Measurements from ENCODE around the gene COA8. TPM values are rescaled to one million over a fixed set of nuclear protein-coding genes. Genes with fewer than 3 reads are reported as not detected.

The COA8 gene
- total and polyA plus RNA-seq, 2 of the 13 experiments (the other 11 are each of a cell fraction or from before 2014, with no cell fraction given) = 10.9 to 25.1 TPM

DNA sequence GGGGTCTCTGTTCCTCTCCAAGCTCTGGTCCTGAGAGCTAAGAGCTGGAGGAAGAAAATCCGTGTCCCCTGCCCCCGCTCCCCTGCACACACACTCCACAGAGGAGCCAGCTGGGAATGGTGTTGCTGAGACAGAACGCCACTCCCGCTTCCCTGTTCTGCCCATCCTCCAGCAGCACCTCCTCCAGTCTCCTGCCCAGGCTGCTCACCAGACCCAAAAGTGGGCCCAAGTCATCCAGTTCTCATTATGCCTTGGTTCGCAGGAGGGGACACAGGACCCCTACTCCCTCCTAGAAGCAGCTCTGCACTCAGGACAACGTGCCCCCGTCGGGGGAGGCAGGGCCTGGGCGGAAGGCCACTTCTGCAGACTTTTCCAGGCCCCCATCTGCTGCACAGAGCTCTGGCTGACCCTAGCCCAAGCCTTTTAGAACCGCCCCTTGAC, 34.6 kb upstream of the COA8 start (continued):
- TF ChIP-seq, protein P1, sequence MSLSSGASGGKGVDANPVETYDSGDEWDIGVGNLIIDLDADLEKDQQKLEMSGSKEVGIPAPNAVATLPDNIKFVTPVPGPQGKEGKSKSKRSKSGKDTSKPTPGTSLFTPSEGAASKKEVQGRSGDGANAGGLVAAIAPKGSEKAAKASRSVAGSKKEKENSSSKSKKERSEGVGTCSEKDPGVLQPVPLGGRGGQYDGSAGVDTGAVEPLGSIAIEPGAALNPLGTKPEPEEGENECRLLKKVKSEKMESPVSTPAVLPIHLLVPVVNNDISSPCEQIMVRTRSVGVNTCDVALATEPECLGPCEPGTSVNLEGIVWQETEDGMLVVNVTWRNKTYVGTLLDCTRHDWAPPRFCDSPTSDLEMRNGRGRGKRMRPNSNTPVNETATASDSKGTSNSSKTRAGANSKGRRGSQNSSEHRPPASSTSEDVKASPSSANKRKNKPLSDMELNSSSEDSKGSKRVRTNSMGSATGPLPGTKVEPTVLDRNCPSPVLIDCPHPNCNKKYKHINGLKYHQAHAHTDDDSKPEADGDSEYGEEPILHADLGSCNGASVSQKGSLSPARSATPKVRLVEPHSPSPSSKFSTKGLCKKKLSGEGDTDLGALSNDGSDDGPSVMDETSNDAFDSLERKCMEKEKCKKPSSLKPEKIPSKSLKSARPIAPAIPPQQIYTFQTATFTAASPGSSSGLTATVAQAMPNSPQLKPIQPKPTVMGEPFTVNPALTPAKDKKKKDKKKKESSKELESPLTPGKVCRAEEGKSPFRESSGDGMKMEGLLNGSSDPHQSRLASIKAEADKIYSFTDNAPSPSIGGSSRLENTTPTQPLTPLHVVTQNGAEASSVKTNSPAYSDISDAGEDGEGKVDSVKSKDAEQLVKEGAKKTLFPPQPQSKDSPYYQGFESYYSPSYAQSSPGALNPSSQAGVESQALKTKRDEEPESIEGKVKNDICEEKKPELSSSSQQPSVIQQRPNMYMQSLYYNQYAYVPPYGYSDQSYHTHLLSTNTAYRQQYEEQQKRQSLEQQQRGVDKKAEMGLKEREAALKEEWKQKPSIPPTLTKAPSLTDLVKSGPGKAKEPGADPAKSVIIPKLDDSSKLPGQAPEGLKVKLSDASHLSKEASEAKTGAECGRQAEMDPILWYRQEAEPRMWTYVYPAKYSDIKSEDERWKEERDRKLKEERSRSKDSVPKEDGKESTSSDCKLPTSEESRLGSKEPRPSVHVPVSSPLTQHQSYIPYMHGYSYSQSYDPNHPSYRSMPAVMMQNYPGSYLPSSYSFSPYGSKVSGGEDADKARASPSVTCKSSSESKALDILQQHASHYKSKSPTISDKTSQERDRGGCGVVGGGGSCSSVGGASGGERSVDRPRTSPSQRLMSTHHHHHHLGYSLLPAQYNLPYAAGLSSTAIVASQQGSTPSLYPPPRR (CRISPR knock-in tag; IDR thresholded peaks at IDR 0.05; ENCODE audit: borderline replicate concordance) = no peak
- TF ChIP-seq MAF1 (CRISPR knock-in tag; IDR thresholded peaks at IDR 0.05; ENCODE audit: borderline replicate concordance) (no peak), MAZ (IDR thresholded peaks at IDR 0.05; ENCODE audit: borderline replicate concordance, low read depth, low read length) (no peak), MAZ (CRISPR knock-in tag; IDR thresholded peaks at IDR 0.05; ENCODE audit: low read depth) (0 out of 2 replicates have a peak, but pooled peaks have one; percentile 7), PHB2 (IDR thresholded peaks at IDR 0.05; ENCODE audit: partially characterized antibody) (no peak), SAP130 (CRISPR knock-in tag; IDR thresholded peaks at IDR 0.05; ENCODE audit: low read depth) (peak; percentile 25; the same call in 1 of the 2 replicates), DMAP1 (CRISPR knock-in tag; IDR thresholded peaks at IDR 0.05) (no peak), FOXA1 (IDR thresholded peaks at IDR 0.05) (no peak), FOXA1 (CRISPR knock-in tag; IDR thresholded peaks at IDR 0.05) (no peak), AGO2 (optimal IDR thresholded peaks at IDR 0.05; ENCODE audit: low read depth, low read length) (no peak), ZNF317 (CRISPR knock-in tag; IDR thresholded peaks at IDR 0.05) (no peak), CC2D1A (CRISPR knock-in tag; IDR thresholded peaks at IDR 0.05) (no peak), ZNF253 (CRISPR knock-in tag; IDR thresholded peaks at IDR 0.05; ENCODE audit: borderline replicate concordance) (no peak), ZNF44 (CRISPR knock-in tag; IDR thresholded peaks at IDR 0.05) (no peak), ZNF383 (CRISPR knock-in tag; IDR thresholded peaks at IDR 0.05; ENCODE audit: borderline replicate concordance) (no peak), U2AF1 (optimal IDR thresholded peaks at IDR 0.05; ENCODE audit: low read depth, low read length) (peak; percentile 13), ZNF547 (CRISPR knock-in tag; IDR thresholded peaks at IDR 0.05) (no peak)
- TF ChIP-seq, protein P2, sequence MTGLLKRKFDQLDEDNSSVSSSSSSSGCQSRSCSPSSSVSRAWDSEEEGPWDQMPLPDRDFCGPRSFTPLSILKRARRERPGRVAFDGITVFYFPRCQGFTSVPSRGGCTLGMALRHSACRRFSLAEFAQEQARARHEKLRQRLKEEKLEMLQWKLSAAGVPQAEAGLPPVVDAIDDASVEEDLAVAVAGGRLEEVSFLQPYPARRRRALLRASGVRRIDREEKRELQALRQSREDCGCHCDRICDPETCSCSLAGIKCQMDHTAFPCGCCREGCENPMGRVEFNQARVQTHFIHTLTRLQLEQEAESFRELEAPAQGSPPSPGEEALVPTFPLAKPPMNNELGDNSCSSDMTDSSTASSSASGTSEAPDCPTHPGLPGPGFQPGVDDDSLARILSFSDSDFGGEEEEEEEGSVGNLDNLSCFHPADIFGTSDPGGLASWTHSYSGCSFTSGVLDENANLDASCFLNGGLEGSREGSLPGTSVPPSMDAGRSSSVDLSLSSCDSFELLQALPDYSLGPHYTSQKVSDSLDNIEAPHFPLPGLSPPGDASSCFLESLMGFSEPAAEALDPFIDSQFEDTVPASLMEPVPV (CRISPR knock-in tag; IDR thresholded peaks at IDR 0.05) = 0 out of 2 replicates have a peak, but pooled peaks have one; percentile 25
- TF ChIP-seq, protein P3, sequence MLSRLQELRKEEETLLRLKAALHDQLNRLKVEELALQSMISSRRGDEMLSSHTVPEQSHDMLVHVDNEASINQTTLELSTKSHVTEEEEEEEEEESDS (CRISPR knock-in tag; IDR thresholded peaks at IDR 0.05; ENCODE audit: borderline replicate concordance) = no peak
- TF ChIP-seq, protein P4, sequence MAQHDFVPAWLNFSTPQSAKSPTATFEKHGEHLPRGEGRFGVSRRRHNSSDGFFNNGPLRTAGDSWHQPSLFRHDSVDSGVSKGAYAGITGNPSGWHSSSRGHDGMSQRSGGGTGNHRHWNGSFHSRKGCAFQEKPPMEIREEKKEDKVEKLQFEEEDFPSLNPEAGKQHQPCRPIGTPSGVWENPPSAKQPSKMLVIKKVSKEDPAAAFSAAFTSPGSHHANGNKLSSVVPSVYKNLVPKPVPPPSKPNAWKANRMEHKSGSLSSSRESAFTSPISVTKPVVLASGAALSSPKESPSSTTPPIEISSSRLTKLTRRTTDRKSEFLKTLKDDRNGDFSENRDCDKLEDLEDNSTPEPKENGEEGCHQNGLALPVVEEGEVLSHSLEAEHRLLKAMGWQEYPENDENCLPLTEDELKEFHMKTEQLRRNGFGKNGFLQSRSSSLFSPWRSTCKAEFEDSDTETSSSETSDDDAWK (CRISPR knock-in tag; IDR thresholded peaks at IDR 0.05) = no peak
- TF ChIP-seq, protein P5, sequence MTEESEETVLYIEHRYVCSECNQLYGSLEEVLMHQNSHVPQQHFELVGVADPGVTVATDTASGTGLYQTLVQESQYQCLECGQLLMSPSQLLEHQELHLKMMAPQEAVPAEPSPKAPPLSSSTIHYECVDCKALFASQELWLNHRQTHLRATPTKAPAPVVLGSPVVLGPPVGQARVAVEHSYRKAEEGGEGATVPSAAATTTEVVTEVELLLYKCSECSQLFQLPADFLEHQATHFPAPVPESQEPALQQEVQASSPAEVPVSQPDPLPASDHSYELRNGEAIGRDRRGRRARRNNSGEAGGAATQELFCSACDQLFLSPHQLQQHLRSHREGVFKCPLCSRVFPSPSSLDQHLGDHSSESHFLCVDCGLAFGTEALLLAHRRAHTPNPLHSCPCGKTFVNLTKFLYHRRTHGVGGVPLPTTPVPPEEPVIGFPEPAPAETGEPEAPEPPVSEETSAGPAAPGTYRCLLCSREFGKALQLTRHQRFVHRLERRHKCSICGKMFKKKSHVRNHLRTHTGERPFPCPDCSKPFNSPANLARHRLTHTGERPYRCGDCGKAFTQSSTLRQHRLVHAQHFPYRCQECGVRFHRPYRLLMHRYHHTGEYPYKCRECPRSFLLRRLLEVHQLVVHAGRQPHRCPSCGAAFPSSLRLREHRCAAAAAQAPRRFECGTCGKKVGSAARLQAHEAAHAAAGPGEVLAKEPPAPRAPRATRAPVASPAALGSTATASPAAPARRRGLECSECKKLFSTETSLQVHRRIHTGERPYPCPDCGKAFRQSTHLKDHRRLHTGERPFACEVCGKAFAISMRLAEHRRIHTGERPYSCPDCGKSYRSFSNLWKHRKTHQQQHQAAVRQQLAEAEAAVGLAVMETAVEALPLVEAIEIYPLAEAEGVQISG (CRISPR knock-in tag; IDR thresholded peaks at IDR 0.05) = peak; percentile 4; the same call in 1 of the 2 replicates

All from HepG2 (cell line).